Stimulated activated memory B cell treated with anti-CD40 and anti-IgM and Interleukin-4, amounts not matched to agents 10 μg/mL and 1 μg/mL and 100 μg/mL, for 72 hours (primary cell): Measurements from ENCODE around the gene CALD1.

Source experiments
- ATAC-seq: fragments of 150-1000 bp; cut with Tn5 transposase; 2 replicates; pipeline ENCODE4 v1.10.0; 2021
- H3K27ac Mint-ChIP-seq: one replicate; pipeline ENCODE4 v1.8.0; 2022; ENCODE audit warnings: mild to moderate bottlenecking, mixed read lengths
- H3K27me3 Mint-ChIP-seq: one replicate; pipeline ENCODE4 v1.8.0; 2022; ENCODE audit warnings: mixed read lengths
- H3K36me3 Mint-ChIP-seq: one replicate; pipeline ENCODE4 v1.8.0; 2022; ENCODE audit warnings: mixed read lengths
- H3K4me1 Mint-ChIP-seq: one replicate; pipeline ENCODE4 v1.8.0; 2022; ENCODE audit warnings: mixed read lengths
- H3K4me3 Mint-ChIP-seq: one replicate; pipeline ENCODE4 v1.8.0; 2022; ENCODE audit warnings: mild to moderate bottlenecking, moderate library complexity, mixed read lengths
- H3K9me3 Mint-ChIP-seq: one replicate; pipeline ENCODE4 v1.8.0; 2022; ENCODE audit warnings: mixed read lengths

Gene CALD1

GRCh38 chr7:134995239-134996096 lies 216.0 kb downstream of the CALD1 start:
- Mint-ChIP-seq H3K27ac (peak overlapping the region; percentile 74), H3K9me3 (no peaks in the 10 kb centered on the region), H3K4me3 (no peak overlapping the region), H3K27me3 (no peaks in the 10 kb centered on the region), H3K4me1 (peaks cover 37% of the 10 kb centered on the region), H3K36me3 (peaks cover 38% of the 10 kb centered on the region)
- peak; percentile 45 for ATAC-seq

GRCh38 chr7:134996097-134996550 lies 216.7 kb downstream of the CALD1 start:
- Mint-ChIP-seq H3K36me3 (peaks cover 38% of the 10 kb centered on the region), H3K4me3 (no peak overlapping the region), H3K4me1 (peaks cover 32% of the 10 kb centered on the region), H3K27ac (peak overlapping the region; percentile 74), H3K9me3 (no peaks in the 10 kb centered on the region), H3K27me3 (no peaks in the 10 kb centered on the region)
- peak; percentile 34 for ATAC-seq

- no peak overlapping the region for H3K27ac Mint-ChIP-seq
- no peak for ATAC-seq
- no peak overlapping the region for H3K4me3 Mint-ChIP-seq
- H3K27me3 Mint-ChIP-seq, result no peaks in the 10 kb centered on the region
- H3K36me3 Mint-ChIP-seq, result peaks cover 49% of the 10 kb centered on the region
- peaks cover 19% of the 10 kb centered on the region for H3K4me1 Mint-ChIP-seq
- no peaks in the 10 kb centered on the region for H3K9me3 Mint-ChIP-seq
Observed at GRCh38 chr7:134997214-134997885, 217.9 kb downstream of the CALD1 start.

GRCh38 chr7:134999136-134999535 lies 219.7 kb downstream of the CALD1 start:
- no peak for ATAC-seq
- H3K4me1 Mint-ChIP-seq, result peaks cover 13% of the 10 kb centered on the region
- H3K36me3 Mint-ChIP-seq, result peaks cover 45% of the 10 kb centered on the region
- no peaks in the 10 kb centered on the region for H3K9me3 Mint-ChIP-seq
- no peaks in the 10 kb centered on the region for H3K27me3 Mint-ChIP-seq
- no peak overlapping the region for H3K27ac Mint-ChIP-seq
- H3K4me3 Mint-ChIP-seq, result no peak overlapping the region

GRCh38 chr7:135001390-135002165 lies 222.1 kb downstream of the CALD1 start:
- H3K4me1 Mint-ChIP-seq, result no peaks in the 10 kb centered on the region
- no peak overlapping the region for H3K27ac Mint-ChIP-seq
- H3K9me3 Mint-ChIP-seq, result no peaks in the 10 kb centered on the region
- H3K36me3 Mint-ChIP-seq, result peaks cover 36% of the 10 kb centered on the region
- ATAC-seq, result no peak
- no peaks in the 10 kb centered on the region for H3K27me3 Mint-ChIP-seq
- H3K4me3 Mint-ChIP-seq, result no peak overlapping the region

GRCh38 chr7:135012229-135012628 lies 232.8 kb downstream of the CALD1 start:
- ATAC-seq, result no peak
- Mint-ChIP-seq H3K27me3 (no peaks in the 10 kb centered on the region), H3K9me3 (peaks cover 4% of the 10 kb centered on the region), H3K4me3 (no peak overlapping the region), H3K36me3 (peaks cover 8% of the 10 kb centered on the region), H3K4me1 (no peaks in the 10 kb centered on the region), H3K27ac (no peak overlapping the region)
